Calu3 (cell line): ENCODE measurements around the gene TUFM. TPM values are rescaled to one million over a fixed set of nuclear protein-coding genes. Genes with fewer than 3 reads are reported as not detected.

Source experiments
- BruUV-seq: library from RNA; stranded (reverse); fragments of 400-500 nt; replicated peaks from 2 replicates; lab custom pipeline; 2021; lab: Mats Ljungman, UMichigan
- CTCF ChIA-PET: fragments of 300-600 bp; sonication (Branson Sonifier 250); formaldehyde crosslinking; loops from one replicate; lab custom pipeline; 2022; ENCODE audit warnings: antibody characterized with exemption; lab: Charles Lee
- DNase-seq: peaks from one replicate; pipeline ENCODE4 v3.0.0; 2022
- H3K27ac Mint-ChIP-seq: one replicate; pipeline ENCODE4 v1.8.0; 2022; ENCODE audit warnings: mixed read lengths; ENCODE audit not compliant: unreplicated experiment
- H3K27me3 Mint-ChIP-seq: one replicate; pipeline ENCODE4 v1.8.0; 2022; ENCODE audit warnings: mixed read lengths; ENCODE audit not compliant: unreplicated experiment
- H3K36me3 Mint-ChIP-seq: one replicate; pipeline ENCODE4 v1.8.0; 2022; ENCODE audit warnings: mild to moderate bottlenecking, moderate library complexity, mixed read lengths; ENCODE audit not compliant: insufficient read depth, unreplicated experiment
- H3K4me1 Mint-ChIP-seq: one replicate; pipeline ENCODE4 v1.8.0; 2022; ENCODE audit warnings: mild to moderate bottlenecking, low read depth, mixed read lengths; ENCODE audit not compliant: unreplicated experiment
- H3K4me3 Mint-ChIP-seq: one replicate; pipeline ENCODE4 v1.8.0; 2022; ENCODE audit warnings: mild to moderate bottlenecking, low read depth, moderate library complexity, mixed read lengths; ENCODE audit not compliant: unreplicated experiment
- H3K9me3 Mint-ChIP-seq: one replicate; pipeline ENCODE4 v1.8.0; 2022; ENCODE audit warnings: low read depth, mixed read lengths; ENCODE audit not compliant: unreplicated experiment
- CTCF ChIP-seq: fragments of 200-600 bp; IDR thresholded peaks from one replicate; pipeline ENCODE4 v1.8.0; 2022; ENCODE audit warnings: antibody characterized with exemption; ENCODE audit not compliant: unreplicated experiment
- intact Hi-C: fragments of 100-400 bp; cut with micrococcal nuclease; formaldehyde crosslinking; loops from one replicate; pipeline ENCODE4 v1.10.0; 2022; ENCODE audit not compliant: unreplicated experiment
- total RNA-seq: library from RNA; stranded (reverse); gene quantifications from 2 replicates; pipeline ENCODE4 v1.2.3, GENCODE V29; 2022

TUFM gene
- total RNA-seq, 1 experiment from 2014 or later: 273 TPM

- no peaks in the 10 kb centered on the region for H3K9me3 Mint-ChIP-seq
- no peak for DNase-seq
- H3K4me1 Mint-ChIP-seq: peaks cover 20% of the 10 kb centered on the region
- CTCF ChIA-PET: no interaction called here
- TF ChIP-seq CTCF: no peak
- no peaks in the 10 kb centered on the region for H3K27me3 Mint-ChIP-seq
- peak overlapping the region; percentile 99 for H3K27ac Mint-ChIP-seq
- no TSS peak for BruUV-seq
- no peak overlapping the region for H3K4me3 Mint-ChIP-seq
- H3K36me3 Mint-ChIP-seq: peaks cover 75% of the 10 kb centered on the region
- intact Hi-C loops: no loop called here
Observed at GRCh38 chr16:28843766-28844165, 2.4 kb downstream of the TUFM start.

- H3K27ac Mint-ChIP-seq: peak overlapping the region; percentile 22
Observed at GRCh38 chr16:28842696-28843095, 3.5 kb downstream of the TUFM start.

GRCh38 chr16:28839899-28840298, 6.2 kb downstream of the TUFM start:
- H3K27me3 Mint-ChIP-seq: no peaks in the 10 kb centered on the region
- H3K4me3 Mint-ChIP-seq: no peak overlapping the region
- peaks cover 8% of the 10 kb centered on the region for H3K4me1 Mint-ChIP-seq
- BruUV-seq: no TSS peak
- intact Hi-C loops: no loop called here
- no peaks in the 10 kb centered on the region for H3K9me3 Mint-ChIP-seq
- H3K27ac Mint-ChIP-seq: peak overlapping the region; percentile 42
- H3K36me3 Mint-ChIP-seq: peaks cover 92% of the 10 kb centered on the region
- no peak for DNase-seq
- CTCF ChIA-PET: no interaction called here
- no peak for TF ChIP-seq CTCF

More at GRCh38 chr16:28842696-28843095, 3.5 kb downstream of the TUFM start:
- H3K36me3 Mint-ChIP-seq: peaks cover 86% of the 10 kb centered on the region
- DNase-seq: no peak
- no peaks in the 10 kb centered on the region for H3K27me3 Mint-ChIP-seq
- H3K4me3 Mint-ChIP-seq: no peak overlapping the region
- H3K4me1 Mint-ChIP-seq: peaks cover 20% of the 10 kb centered on the region
- CTCF ChIA-PET: interaction anchor here (1.2 kb wide), 1 partner anchor 19 kb away, joined by 3 read pairs; no protein-coding TSS in a partner anchor
- no peak for TF ChIP-seq CTCF
- intact Hi-C loops: no loop called here
- BruUV-seq: no TSS peak
- H3K9me3 Mint-ChIP-seq: no peaks in the 10 kb centered on the region

GRCh38 chr16:28839004-28839639, 7.0 kb downstream of the TUFM start:
- BruUV-seq: no TSS peak
- H3K36me3 Mint-ChIP-seq: peaks cover 92% of the 10 kb centered on the region
- H3K27ac Mint-ChIP-seq: peak overlapping the region; percentile 23
- no peak overlapping the region for H3K4me3 Mint-ChIP-seq
- H3K27me3 Mint-ChIP-seq: no peaks in the 10 kb centered on the region
- DNase-seq: no peak
- peaks cover under 1% of the 10 kb centered on the region for H3K4me1 Mint-ChIP-seq
- intact Hi-C loops: no loop called here
- CTCF ChIA-PET: no interaction called here
- H3K9me3 Mint-ChIP-seq: no peaks in the 10 kb centered on the region
- no peak for TF ChIP-seq CTCF
